Upper lobe of right lung (tissue), 1 donor: ENCODE measurements around the gene ADAMTS9. TPM values are rescaled to one million over a fixed set of nuclear protein-coding genes. Genes with fewer than 3 reads are reported as not detected.
A peak's percentile ranks its signal among the peaks of the same experiment; 100 is the strongest.

Experiments
- ATAC-seq: fragments of 200-7000 bp; cut with Tn5 transposase; one replicate; pipeline ENCODE4 v1.9.1; 2020; ENCODE audit warnings: mild to moderate bottlenecking, moderate library complexity
- DNase-seq: peaks from one replicate; pipeline ENCODE4 v3.0.0-alpha.2; 2020
- H3K27ac ChIP-seq: fragments of 200-600 bp; one replicate; pipeline ENCODE4 v1.8.0; 2022
- H3K27me3 ChIP-seq: fragments of 200-600 bp; one replicate; pipeline ENCODE4 v1.8.0; 2022; ENCODE audit warnings: mild to moderate bottlenecking
- H3K36me3 ChIP-seq: fragments of 200-600 bp; one replicate; pipeline ENCODE4 v1.8.0; 2022
- H3K4me1 ChIP-seq: fragments of 200-600 bp; one replicate; pipeline ENCODE4 v1.8.0; 2022
- H3K4me3 ChIP-seq: fragments of 200-600 bp; one replicate; pipeline ENCODE4 v1.8.0; 2022; ENCODE audit warnings: mild to moderate bottlenecking
- H3K9me3 ChIP-seq: fragments of 200-600 bp; one replicate; pipeline ENCODE4 v1.8.0; 2022
- intact Hi-C: fragments of 100-400 bp; cut with DNase I; formaldehyde crosslinking; loops from one replicate; pipeline ENCODE4 v1.11.0; 2022
- total RNA-seq: library from RNA; stranded (reverse); fragmentation: NEBNext Ultra II Directional; extraction: Animal tissue kit (Norgen Biotek cat#: 25700); gene quantifications from one replicate; pipeline ENCODE4 v1.2.1, GENCODE V29; 2021
- TF ChIP-seq, protein P1 (sequence below): fragments of 200-600 bp; IDR thresholded peaks from one replicate; pipeline ENCODE4 v1.8.0; 2022; ENCODE audit warnings: antibody characterized with exemption
- donor health status: DM: no; HTN: yes; CAD: no; lungs with severe emphysema.

Gene ADAMTS9
- total RNA-seq, 1 donor from 2014 or later, result 30.1 TPM

DNA sequence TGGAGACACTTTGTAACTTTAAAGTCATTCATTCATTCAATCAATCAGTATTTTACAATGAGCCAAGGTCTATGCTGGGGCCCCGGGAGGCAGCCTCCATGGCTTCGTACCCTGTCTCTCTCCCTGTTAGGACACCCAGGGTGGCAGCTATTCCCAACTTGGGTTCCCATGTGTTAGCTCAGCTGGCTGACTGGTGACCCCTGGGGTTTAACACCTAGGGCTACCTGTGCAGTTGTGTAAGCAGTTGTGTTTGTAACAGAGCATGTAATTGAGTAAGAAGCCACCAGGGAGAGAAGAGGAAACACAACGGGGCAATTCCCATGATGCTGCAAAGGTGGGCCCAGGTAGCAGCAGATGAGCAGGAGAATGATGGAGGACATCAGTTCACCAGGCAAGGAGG, 132.4 kb downstream of the ADAMTS9 start:
- Histone ChIP-seq H3K27me3 (no peaks in the 10 kb centered on the region), H3K4me1 (peaks cover 8% of the 10 kb centered on the region), H3K4me3 (no peak overlapping the region), H3K9me3 (no peaks in the 10 kb centered on the region), H3K27ac (no peak overlapping the region), H3K36me3 (peaks cover 5% of the 10 kb centered on the region)
- no peak for ATAC-seq
- intact Hi-C loops, result no loop called here
- TF ChIP-seq, protein P1, sequence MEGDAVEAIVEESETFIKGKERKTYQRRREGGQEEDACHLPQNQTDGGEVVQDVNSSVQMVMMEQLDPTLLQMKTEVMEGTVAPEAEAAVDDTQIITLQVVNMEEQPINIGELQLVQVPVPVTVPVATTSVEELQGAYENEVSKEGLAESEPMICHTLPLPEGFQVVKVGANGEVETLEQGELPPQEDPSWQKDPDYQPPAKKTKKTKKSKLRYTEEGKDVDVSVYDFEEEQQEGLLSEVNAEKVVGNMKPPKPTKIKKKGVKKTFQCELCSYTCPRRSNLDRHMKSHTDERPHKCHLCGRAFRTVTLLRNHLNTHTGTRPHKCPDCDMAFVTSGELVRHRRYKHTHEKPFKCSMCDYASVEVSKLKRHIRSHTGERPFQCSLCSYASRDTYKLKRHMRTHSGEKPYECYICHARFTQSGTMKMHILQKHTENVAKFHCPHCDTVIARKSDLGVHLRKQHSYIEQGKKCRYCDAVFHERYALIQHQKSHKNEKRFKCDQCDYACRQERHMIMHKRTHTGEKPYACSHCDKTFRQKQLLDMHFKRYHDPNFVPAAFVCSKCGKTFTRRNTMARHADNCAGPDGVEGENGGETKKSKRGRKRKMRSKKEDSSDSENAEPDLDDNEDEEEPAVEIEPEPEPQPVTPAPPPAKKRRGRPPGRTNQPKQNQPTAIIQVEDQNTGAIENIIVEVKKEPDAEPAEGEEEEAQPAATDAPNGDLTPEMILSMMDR, result no peak
- no peak for DNase-seq

DNA sequence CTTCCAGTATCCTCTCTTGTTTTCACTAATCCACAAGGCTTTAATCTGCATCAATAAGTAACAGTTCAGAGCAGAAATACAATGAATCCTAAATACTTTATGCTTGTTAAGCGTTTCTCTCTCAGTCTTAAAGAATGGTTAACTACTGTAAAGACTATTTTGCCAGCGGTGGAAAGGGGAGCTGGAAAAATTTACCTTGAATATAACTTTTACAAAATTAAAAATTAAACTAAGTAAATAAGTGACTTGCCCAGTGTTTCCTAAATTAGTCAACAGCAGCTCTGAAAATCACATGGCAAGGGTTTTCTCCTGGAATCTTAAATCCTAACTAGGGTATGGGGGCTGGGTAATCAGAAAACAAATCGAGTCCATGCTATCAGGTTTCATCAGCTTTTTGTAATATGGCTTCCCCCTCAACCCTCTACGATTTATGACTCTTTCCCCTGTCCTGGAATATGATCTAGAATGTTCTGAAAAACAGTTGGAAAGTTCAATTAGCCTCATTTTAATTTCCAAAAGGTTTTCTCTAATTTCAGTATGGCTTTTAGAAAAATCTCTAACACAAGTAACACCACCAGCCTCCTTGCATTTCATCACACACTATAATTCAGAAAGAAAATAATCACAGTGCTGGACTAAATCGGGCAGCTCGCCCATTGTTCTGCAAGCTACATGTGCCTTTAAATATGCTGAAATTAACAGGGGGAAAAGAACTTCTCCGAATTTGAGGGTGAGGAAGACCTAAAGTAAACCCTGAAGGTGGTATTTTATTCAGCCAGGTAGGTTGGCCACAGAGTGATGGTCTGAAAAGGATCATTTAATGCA, 133.5 kb downstream of the ADAMTS9 start:
- no peaks in the 10 kb centered on the region for H3K9me3 ChIP-seq
- no peaks in the 10 kb centered on the region for H3K4me1 ChIP-seq
- intact Hi-C loops, result no loop called here
- H3K36me3 ChIP-seq, result peaks cover 7% of the 10 kb centered on the region
- no peak for DNase-seq
- H3K4me3 ChIP-seq, result no peak overlapping the region
- TF ChIP-seq, protein P1, result no peak
- no peak for ATAC-seq
- H3K27me3 ChIP-seq, result no peaks in the 10 kb centered on the region
- no peak overlapping the region for H3K27ac ChIP-seq

DNA sequence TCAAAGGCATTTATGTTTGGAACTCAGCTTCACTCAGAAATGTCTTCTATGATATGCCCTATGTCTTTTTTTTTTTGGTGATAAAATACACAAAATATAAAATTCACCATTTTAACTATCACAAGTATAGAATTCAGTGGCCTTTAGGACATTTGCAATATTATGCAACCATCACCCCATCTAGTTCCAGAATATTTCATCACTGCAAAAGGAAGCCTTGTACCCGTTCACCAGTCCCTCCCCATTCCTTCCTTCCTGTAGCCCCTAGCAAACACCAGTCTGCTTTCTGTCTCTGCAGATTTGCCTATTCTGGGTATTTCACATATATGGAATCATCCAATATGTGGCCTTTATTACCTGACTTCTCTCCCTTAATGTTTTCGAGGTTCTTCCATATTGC, 134.8 kb downstream of the ADAMTS9 start:
- no peak for DNase-seq
- Histone ChIP-seq H3K9me3 (no peaks in the 10 kb centered on the region), H3K4me1 (peaks cover 4% of the 10 kb centered on the region), H3K4me3 (no peak overlapping the region), H3K27ac (peak overlapping the region; percentile 31), H3K27me3 (no peaks in the 10 kb centered on the region), H3K36me3 (peaks cover 7% of the 10 kb centered on the region)
- intact Hi-C loops, result no loop called here
- TF ChIP-seq, protein P1, result no peak
- ATAC-seq, result no peak

DNA sequence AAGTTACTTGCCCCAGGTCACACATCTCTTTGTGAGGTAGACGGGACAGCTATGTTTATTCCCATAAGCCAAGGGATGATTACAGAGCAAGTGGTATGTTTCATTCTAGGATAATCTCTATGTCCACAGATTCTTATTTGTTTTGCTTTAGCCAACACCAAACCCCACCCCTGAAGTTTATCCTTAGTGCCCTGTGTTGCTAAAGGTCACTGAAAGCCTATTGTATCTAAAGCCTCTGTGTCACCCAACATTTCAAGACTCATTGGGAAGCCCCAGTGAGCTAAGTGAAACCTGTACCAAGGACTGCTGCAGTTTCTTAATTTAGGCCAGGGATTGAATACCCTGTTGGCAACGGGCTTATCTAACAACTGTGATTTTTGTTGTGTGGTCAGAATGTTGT, 135.6 kb downstream of the ADAMTS9 start:
- intact Hi-C loops, result no loop called here
- H3K27me3 ChIP-seq, result no peaks in the 10 kb centered on the region
- H3K9me3 ChIP-seq, result no peaks in the 10 kb centered on the region
- ATAC-seq (no peak), DNase-seq (no peak)
- no peak overlapping the region for H3K4me3 ChIP-seq
- TF ChIP-seq, protein P1, result no peak
- peaks cover 7% of the 10 kb centered on the region for H3K36me3 ChIP-seq
- H3K27ac ChIP-seq, result no peak overlapping the region
- H3K4me1 ChIP-seq, result peaks cover 4% of the 10 kb centered on the region

DNA sequence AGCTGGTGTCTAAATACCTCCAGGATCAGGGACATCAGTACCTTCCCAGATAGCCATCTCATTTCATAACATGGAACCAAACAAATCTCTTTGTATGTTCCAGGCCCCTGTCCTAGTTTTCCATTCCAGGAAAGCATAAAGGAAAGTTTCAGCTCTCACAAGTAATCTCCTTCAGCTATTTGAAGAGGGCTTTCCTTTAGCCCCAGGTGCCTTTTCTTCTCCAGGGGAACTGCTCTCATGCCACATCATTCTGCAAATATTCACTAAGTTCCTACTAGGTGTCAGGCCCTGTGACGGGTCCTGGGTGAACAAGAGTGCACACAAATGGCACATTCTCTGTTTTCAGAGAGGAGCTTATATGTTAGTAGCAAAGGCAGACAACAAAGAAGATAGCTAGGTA, 136.1 kb downstream of the ADAMTS9 start:
- Histone ChIP-seq H3K36me3 (peaks cover 7% of the 10 kb centered on the region), H3K27me3 (no peaks in the 10 kb centered on the region), H3K27ac (no peak overlapping the region), H3K9me3 (no peaks in the 10 kb centered on the region), H3K4me3 (no peak overlapping the region), H3K4me1 (peaks cover 4% of the 10 kb centered on the region)
- ATAC-seq (no peak), DNase-seq (no peak)
- TF ChIP-seq, protein P1, result no peak
- intact Hi-C loops, result no loop called here
